Measurements from ENCODE around the gene CCDC90B.

CCDC90B gene

GRCh38 chr11:83241291-83241946 lies 44.7 kb downstream of the CCDC90B start:
- ChIA-PET CTCF (no interaction called here), POLR2A (no interaction called here)
- peak; percentile 56 for DNase-seq (ENCODE audit: extremely low spot score)

GRCh38 chr11:83238111-83238510 lies 48.1 kb downstream of the CCDC90B start:
- POLR2A ChIA-PET, result no interaction called here
- CTCF ChIA-PET, result no interaction called here

More at GRCh38 chr11:83241291-83241946, 44.7 kb downstream of the CCDC90B start:
- TF ChIP-seq FOXA1 (IDR thresholded peaks at IDR 0.05), result no peak
- TF ChIP-seq NFRKB (IDR thresholded peaks at IDR 0.05), result no peak
- no peak for TF ChIP-seq ARNT (IDR thresholded peaks at IDR 0.05)
- no peak for TF ChIP-seq FOXM1 (IDR thresholded peaks at IDR 0.05; ENCODE audit: borderline replicate concordance)
- TF ChIP-seq SP1 (IDR thresholded peaks at IDR 0.05), result no peak
- TF ChIP-seq HDGF (IDR thresholded peaks at IDR 0.05; ENCODE audit: borderline replicate concordance), result no peak
- TF ChIP-seq BHLHE40 (IDR thresholded peaks at IDR 0.05; ENCODE audit: borderline replicate concordance), result no peak
- no peak for TF ChIP-seq ELF4 (IDR thresholded peaks at IDR 0.05)
- no peak for TF ChIP-seq PKNOX1 (IDR thresholded peaks at IDR 0.05)
- no peak for TF ChIP-seq ZNF384 (IDR thresholded peaks at IDR 0.05)
- TF ChIP-seq TARDBP (IDR thresholded peaks at IDR 0.05), result no peak
- no peak for TF ChIP-seq FOXK2 (IDR thresholded peaks at IDR 0.05)
- TF ChIP-seq CTBP1 (IDR thresholded peaks at IDR 0.05; ENCODE audit: borderline replicate concordance), result no peak
- no peak for TF ChIP-seq LEF1 (IDR thresholded peaks at IDR 0.05; ENCODE audit: borderline replicate concordance)
- TF ChIP-seq L3MBTL2 (conservative IDR thresholded peaks at IDR 0.05), result no peak
- TF ChIP-seq SUZ12 (IDR thresholded peaks at IDR 0.05), result no peak

GRCh38 chr11:83235825-83236224 lies 50.3 kb downstream of the CCDC90B start:
- POLR2A ChIA-PET, result no interaction called here
- no peak for DNase-seq (ENCODE audit: extremely low spot score)
- TF ChIP-seq FOXA1 (IDR thresholded peaks at IDR 0.05), result no peak
- TF ChIP-seq TARDBP (IDR thresholded peaks at IDR 0.05), result no peak
- TF ChIP-seq ZNF384 (IDR thresholded peaks at IDR 0.05), result no peak
- CTCF ChIA-PET, result interaction anchor here (1.4 kb wide), 1 partner anchor 580 kb away, joined by 4 read pairs; no protein-coding TSS in a partner anchor

More at GRCh38 chr11:83238111-83238510, 48.1 kb downstream of the CCDC90B start:
- TF ChIP-seq FOXA1 (IDR thresholded peaks at IDR 0.05) (no peak), ARNT (IDR thresholded peaks at IDR 0.05) (no peak), ZNF384 (IDR thresholded peaks at IDR 0.05) (no peak), HDGF (IDR thresholded peaks at IDR 0.05; ENCODE audit: borderline replicate concordance) (no peak), BHLHE40 (IDR thresholded peaks at IDR 0.05; ENCODE audit: borderline replicate concordance) (no peak), ELF4 (IDR thresholded peaks at IDR 0.05) (no peak), FOXM1 (IDR thresholded peaks at IDR 0.05; ENCODE audit: borderline replicate concordance) (no peak), SP1 (IDR thresholded peaks at IDR 0.05) (no peak)
- no peak for DNase-seq (ENCODE audit: extremely low spot score)

GRCh38 chr11:83223457-83223856 lies 62.7 kb downstream of the CCDC90B start:
- TF ChIP-seq FOXM1 (IDR thresholded peaks at IDR 0.05; ENCODE audit: borderline replicate concordance), result no peak
- CTCF ChIA-PET, result interaction anchor here (0.6 kb wide), 1 partner anchor 69 kb away, joined by 3 read pairs; no protein-coding TSS in a partner anchor
- POLR2A ChIA-PET, result interaction anchor here (0.9 kb wide), 1 partner anchor 29 kb away, joined by 3 read pairs; no protein-coding TSS in a partner anchor
- DNase-seq (ENCODE audit: extremely low spot score), result no peak

- POLR2A ChIA-PET, result interaction anchor here (0.6 to 0.9 kb wide), 2 partner anchors 28 to 285 kb away, joined by 3 read pairs; no protein-coding TSS in a partner anchor
- CTCF ChIA-PET, result no interaction called here
- no peak for TF ChIP-seq SP1 (IDR thresholded peaks at IDR 0.05)
- no peak for TF ChIP-seq L3MBTL2 (conservative IDR thresholded peaks at IDR 0.05)
- no peak for TF ChIP-seq HDGF (IDR thresholded peaks at IDR 0.05; ENCODE audit: borderline replicate concordance)
- TF ChIP-seq ZNF384 (IDR thresholded peaks at IDR 0.05), result no peak
- TF ChIP-seq FOXM1 (IDR thresholded peaks at IDR 0.05; ENCODE audit: borderline replicate concordance), result no peak
- no peak for TF ChIP-seq NFRKB (IDR thresholded peaks at IDR 0.05)
- TF ChIP-seq LEF1 (IDR thresholded peaks at IDR 0.05; ENCODE audit: borderline replicate concordance), result no peak
- TF ChIP-seq FOXA1 (IDR thresholded peaks at IDR 0.05), result no peak
- no peak for DNase-seq (ENCODE audit: extremely low spot score)
Observed at GRCh38 chr11:83222499-83222898, 63.7 kb downstream of the CCDC90B start.

- DNase-seq (ENCODE audit: extremely low spot score), result no peak
- ChIA-PET CTCF (no interaction called here), POLR2A (no interaction called here)
- TF ChIP-seq TARDBP (IDR thresholded peaks at IDR 0.05), result no peak
- TF ChIP-seq FOXM1 (IDR thresholded peaks at IDR 0.05; ENCODE audit: borderline replicate concordance), result no peak
- TF ChIP-seq ZNF384 (IDR thresholded peaks at IDR 0.05), result no peak
- TF ChIP-seq ARNT (IDR thresholded peaks at IDR 0.05), result no peak
- TF ChIP-seq PKNOX1 (IDR thresholded peaks at IDR 0.05), result no peak
- TF ChIP-seq CTBP1 (IDR thresholded peaks at IDR 0.05; ENCODE audit: borderline replicate concordance), result no peak
- no peak for TF ChIP-seq SP1 (IDR thresholded peaks at IDR 0.05)
Observed at GRCh38 chr11:83221694-83222093, 64.5 kb downstream of the CCDC90B start.

- POLR2A ChIA-PET, result no interaction called here
- CTCF ChIA-PET, result no interaction called here
- no peak for DNase-seq (ENCODE audit: extremely low spot score)
- TF ChIP-seq CTBP1 (IDR thresholded peaks at IDR 0.05; ENCODE audit: borderline replicate concordance), result no peak
- TF ChIP-seq ARNT (IDR thresholded peaks at IDR 0.05), result no peak
- no peak for TF ChIP-seq BHLHE40 (IDR thresholded peaks at IDR 0.05; ENCODE audit: borderline replicate concordance)
- no peak for TF ChIP-seq FOXM1 (IDR thresholded peaks at IDR 0.05; ENCODE audit: borderline replicate concordance)
- no peak for TF ChIP-seq ZNF384 (IDR thresholded peaks at IDR 0.05)
- TF ChIP-seq PKNOX1 (IDR thresholded peaks at IDR 0.05), result no peak
- no peak for TF ChIP-seq LEF1 (IDR thresholded peaks at IDR 0.05; ENCODE audit: borderline replicate concordance)
- no peak for TF ChIP-seq SP1 (IDR thresholded peaks at IDR 0.05)
- no peak for TF ChIP-seq L3MBTL2 (conservative IDR thresholded peaks at IDR 0.05)
- TF ChIP-seq ELF4 (IDR thresholded peaks at IDR 0.05), result no peak
- TF ChIP-seq HDGF (IDR thresholded peaks at IDR 0.05; ENCODE audit: borderline replicate concordance), result no peak
- no peak for TF ChIP-seq FOXA1 (IDR thresholded peaks at IDR 0.05)
- no peak for TF ChIP-seq FOXK2 (IDR thresholded peaks at IDR 0.05)
- no peak for TF ChIP-seq SUZ12 (IDR thresholded peaks at IDR 0.05)
- TF ChIP-seq NFRKB (IDR thresholded peaks at IDR 0.05), result no peak
- TF ChIP-seq TARDBP (IDR thresholded peaks at IDR 0.05), result no peak
Observed at GRCh38 chr11:83220260-83220659, 65.9 kb downstream of the CCDC90B start.

Measured in HEK293T (cell line).